ENCODE measurements around the gene ATG13. TPM values are rescaled to one million over a fixed set of nuclear protein-coding genes. Genes with fewer than 3 reads are reported as not detected.

ATG13 gene
- polyA plus RNA-seq, 1 donor from 2014 or later, result 55.7 TPM

DNA sequence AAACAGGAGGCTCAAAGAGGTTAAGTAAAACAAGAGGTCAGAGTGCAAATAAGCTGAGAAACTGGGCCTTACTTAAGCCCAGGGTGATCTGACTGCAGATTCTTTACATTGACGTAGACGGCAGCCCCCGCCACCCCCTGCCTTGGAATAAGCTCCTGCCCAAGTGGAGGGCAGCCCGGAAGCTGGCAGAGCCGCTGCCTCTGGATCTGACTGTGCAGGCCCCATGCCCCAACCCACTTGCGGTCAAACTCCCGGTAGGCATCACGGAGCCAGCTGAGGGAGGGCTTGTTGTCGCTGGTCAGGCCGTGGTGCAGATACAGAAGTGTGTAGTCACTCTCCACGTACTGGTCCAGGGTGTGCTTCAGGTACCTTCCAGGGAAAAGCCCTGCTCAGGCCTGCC lies 64.5 kb downstream of the ATG13 start:
- Mint-ChIP-seq H3K27me3 (no peaks in the 10 kb centered on the region), H3K9me3 (no peaks in the 10 kb centered on the region), H3K4me1 (peaks cover 6 to 7% (median 6%) of the 10 kb centered on the region in 3 donors), H3K27ac (no peak overlapping the region), H3K4me3 (no peak overlapping the region), H3K36me3 (peaks cover 2% of the 10 kb centered on the region)

DNA sequence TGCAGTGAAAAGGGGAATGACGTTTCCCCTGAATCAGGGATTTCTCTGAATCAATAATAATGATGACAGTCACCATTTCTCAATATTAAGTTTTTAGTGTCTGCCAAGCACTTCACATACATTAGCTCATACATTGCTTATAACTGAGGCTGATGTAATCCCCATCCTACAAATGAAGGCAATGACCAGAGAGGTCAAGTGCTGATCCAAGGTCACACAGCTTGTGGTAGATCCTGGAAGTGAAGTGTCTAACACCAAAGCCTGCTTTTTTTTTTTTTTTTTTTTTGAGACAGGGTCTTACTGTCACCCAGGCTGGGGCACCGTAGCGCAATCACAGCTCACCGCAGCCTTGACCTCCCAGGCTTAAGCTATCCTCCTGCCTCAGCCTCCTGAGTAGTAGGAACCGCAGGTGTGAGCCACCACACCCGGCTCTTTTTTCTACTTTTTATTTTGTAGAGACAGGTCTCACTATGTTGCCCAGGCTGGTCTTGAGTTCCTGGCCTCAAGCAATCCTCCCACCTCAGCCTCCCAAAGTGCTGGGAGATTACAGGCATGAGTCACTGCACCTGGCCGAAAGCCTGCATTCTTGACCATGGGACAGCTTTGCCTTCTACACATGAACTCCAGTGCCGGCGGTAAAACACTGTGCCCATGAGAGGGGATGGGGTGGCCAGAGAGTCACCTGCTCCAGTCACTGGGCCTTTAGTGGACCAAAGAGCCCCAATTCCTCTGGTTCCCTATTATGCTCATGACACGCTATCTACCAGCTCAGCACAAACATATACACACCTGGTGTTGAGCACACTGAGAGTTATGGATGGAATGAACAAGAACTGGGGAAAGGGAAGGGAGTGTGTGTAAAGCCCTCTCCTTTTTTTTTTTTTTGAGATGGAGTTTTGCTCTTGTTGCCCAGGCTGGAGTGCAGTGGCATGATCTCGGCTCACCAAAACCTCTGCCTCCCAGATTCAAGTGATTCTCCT lies 65.7 kb downstream of the ATG13 start:
- Mint-ChIP-seq H3K36me3 (no peaks in the 10 kb centered on the region), H3K27ac (peak overlapping the region in 1 of 3 donors; percentile 31), H3K9me3 (no peaks in the 10 kb centered on the region), H3K4me1 (peaks cover 0 to 1% (median 0%) of the 10 kb centered on the region in 3 donors), H3K27me3 (no peaks in the 10 kb centered on the region), H3K4me3 (no peak overlapping the region)

DNA sequence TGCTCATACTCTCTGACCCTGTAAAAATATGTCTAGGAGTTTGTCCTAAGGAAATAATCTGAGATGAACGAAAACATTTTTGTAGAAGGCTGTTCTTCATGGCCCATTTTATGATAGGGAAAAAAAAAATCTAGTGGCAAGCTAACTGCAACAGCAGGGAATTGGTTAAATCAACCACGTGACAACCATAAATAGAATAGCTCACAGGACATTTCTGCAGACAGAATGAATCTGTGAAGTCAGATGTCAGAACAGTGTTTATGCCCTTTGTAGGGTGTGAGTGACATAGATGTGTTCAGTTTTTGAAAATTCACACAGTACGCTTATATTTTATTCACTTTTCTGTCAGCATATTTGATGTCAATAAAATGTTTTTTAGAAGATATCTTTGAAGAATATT lies 67.0 kb downstream of the ATG13 start:
- Mint-ChIP-seq H3K9me3 (no peaks in the 10 kb centered on the region), H3K4me1 (no peaks in the 10 kb centered on the region), H3K27ac (no peak overlapping the region), H3K27me3 (no peaks in the 10 kb centered on the region), H3K36me3 (no peaks in the 10 kb centered on the region), H3K4me3 (no peak overlapping the region)

DNA sequence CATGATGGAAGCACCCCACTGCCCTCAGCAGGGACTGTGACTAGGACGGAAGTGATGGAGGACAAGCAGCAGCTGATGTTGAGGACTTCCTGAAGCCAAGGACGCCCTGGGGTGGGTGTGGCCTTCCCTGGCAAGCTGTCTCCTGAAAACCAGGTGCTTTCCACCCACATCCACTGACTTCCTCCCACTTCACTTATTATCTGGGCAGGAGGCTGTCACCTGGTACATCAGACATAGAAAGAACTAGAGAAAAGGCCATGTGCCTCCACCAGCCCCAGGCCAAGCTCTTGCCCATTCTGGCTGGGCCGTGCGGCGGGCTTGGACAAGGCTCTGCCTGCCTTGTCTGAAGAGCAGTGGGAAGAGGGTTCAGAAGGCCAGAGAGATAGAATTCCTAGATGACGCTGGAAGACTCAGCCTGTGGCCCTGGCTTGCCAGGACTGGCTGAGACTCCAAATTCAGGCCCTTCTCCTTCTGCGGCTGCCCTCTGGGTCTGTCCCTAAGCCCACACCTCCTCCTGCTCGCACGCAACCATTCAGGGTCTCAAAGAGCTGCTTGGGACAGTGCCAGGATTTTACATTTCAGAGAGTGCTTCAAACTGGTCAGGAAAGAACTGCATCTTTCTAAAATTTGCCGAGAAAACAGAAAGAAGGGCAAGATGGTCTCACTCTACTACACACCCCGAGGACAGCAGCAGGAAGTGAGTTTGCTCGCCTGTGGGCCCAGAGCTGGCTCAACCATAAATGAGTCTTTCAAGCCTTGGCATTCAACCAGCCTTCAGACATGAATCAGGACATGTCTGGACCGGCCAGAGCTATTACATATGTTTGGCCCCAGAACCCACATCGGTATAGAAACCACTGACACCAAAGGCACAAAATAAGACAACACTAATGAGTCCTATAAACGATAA lies 69.8 kb downstream of the ATG13 start:
- H3K27ac Mint-ChIP-seq, result peak overlapping the region in 1 of 3 donors; percentile 18
- H3K4me1 Mint-ChIP-seq, result no peaks in the 10 kb centered on the region
- no peak overlapping the region for H3K4me3 Mint-ChIP-seq
- H3K36me3 Mint-ChIP-seq, result no peaks in the 10 kb centered on the region
- no peaks in the 10 kb centered on the region for H3K9me3 Mint-ChIP-seq
- no peaks in the 10 kb centered on the region for H3K27me3 Mint-ChIP-seq

DNA sequence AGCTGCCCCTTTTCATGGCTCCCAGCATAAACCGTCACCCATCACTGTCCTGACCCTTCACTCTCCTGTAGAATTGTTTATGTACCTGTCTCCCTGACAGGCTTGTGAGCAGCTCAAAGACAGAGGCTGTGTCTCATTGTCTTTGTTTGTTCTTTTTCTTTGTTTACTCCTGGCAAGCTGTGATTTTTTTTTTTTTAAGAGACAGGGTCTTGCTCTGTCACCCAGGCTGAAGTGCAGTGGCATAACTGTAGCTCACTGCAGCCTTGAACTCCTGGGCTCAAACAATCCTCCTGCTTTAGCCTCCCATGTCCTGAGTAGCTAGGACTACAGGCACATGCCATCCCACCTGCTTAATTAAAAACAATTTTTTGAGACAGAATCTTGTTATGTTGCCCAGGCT lies 73.3 kb downstream of the ATG13 start:
- Mint-ChIP-seq H3K4me1 (no peaks in the 10 kb centered on the region), H3K27ac (peak overlapping the region in 1 of 3 donors; percentile 23), H3K36me3 (peaks cover 1% of the 10 kb centered on the region), H3K9me3 (no peaks in the 10 kb centered on the region), H3K4me3 (no peak overlapping the region), H3K27me3 (no peaks in the 10 kb centered on the region)

DNA sequence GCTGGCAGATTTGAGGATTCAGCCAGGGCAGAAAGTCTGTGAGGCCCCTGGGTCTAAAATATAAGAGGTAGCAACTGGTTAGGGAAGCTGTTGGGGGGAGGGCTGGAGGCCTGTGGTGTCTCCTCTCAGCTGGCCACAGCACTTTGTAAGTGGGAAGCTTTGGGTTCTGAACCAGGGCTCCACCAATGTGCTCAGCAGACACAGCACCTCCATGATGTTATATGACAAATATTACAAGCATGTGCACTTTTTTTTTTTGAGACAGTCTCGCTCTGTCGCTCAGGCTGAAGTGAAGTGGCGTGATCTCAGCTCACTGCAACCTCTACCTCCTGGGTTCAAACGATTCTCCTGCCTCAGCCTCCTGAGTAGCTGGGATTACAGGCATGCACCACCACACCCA lies 75.1 kb downstream of the ATG13 start:
- Mint-ChIP-seq H3K36me3 (peaks cover 1% of the 10 kb centered on the region), H3K27me3 (no peaks in the 10 kb centered on the region)

DNA sequence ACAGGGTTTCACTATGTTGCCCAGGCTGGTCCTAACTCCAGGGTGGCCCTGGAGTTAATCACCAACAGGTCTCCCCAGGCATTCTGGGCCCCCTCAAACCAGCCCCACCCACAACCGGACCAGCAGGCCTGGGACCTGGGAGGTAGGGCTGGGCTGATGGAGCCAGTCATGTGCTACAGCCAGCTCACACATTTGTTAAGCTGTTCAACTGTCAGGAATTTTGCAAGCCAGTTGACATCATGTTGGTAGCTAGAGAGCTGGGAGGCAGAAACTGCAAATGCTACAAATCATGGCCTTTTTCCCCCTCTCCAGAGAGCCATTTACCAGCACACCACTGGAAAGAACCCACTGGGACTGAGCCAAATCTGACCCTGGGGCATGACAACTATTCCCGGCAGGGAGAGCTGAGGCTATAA lies 76.3 kb downstream of the ATG13 start:
- Mint-ChIP-seq H3K27me3 (no peaks in the 10 kb centered on the region), H3K9me3 (no peaks in the 10 kb centered on the region), H3K4me1 (peaks cover 6 to 7% (median 7%) of the 10 kb centered on the region in 3 donors), H3K4me3 (no peak overlapping the region), H3K27ac (no peak overlapping the region), H3K36me3 (peaks cover 1% of the 10 kb centered on the region)

More for the DNA sequence above, 75.1 kb downstream of the ATG13 start:
- no peak overlapping the region for H3K4me3 Mint-ChIP-seq
- peaks cover 0 to under 1% (median 0%) of the 10 kb centered on the region in 3 donors for H3K4me1 Mint-ChIP-seq
- H3K9me3 Mint-ChIP-seq, result no peaks in the 10 kb centered on the region
- H3K27ac Mint-ChIP-seq, result no peak overlapping the region

DNA sequence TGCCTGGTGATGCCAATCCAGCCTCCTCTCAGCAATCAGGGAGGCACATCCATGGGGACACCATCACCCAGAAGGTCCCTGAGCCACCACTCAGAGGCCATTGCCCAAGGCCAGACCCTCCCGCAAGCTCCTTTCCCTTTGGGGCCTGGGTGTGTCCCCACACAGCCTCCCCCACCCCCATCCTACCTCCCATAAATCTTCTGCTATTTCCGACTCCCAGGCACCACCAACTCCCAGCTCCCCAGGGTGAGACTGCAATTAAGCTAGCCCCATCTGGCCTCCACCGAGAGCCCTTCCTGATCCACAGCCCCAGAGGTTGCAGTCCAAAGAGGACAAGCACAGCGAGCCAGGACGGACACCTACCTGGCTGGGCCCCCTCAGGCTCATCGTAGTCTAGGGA lies 76.7 kb downstream of the ATG13 start:
- Mint-ChIP-seq H3K27ac (no peak overlapping the region), H3K4me1 (peaks cover 10 to 12% (median 12%) of the 10 kb centered on the region in 3 donors), H3K36me3 (peaks cover 1% of the 10 kb centered on the region), H3K4me3 (no peak overlapping the region), H3K9me3 (no peaks in the 10 kb centered on the region), H3K27me3 (no peaks in the 10 kb centered on the region)

DNA sequence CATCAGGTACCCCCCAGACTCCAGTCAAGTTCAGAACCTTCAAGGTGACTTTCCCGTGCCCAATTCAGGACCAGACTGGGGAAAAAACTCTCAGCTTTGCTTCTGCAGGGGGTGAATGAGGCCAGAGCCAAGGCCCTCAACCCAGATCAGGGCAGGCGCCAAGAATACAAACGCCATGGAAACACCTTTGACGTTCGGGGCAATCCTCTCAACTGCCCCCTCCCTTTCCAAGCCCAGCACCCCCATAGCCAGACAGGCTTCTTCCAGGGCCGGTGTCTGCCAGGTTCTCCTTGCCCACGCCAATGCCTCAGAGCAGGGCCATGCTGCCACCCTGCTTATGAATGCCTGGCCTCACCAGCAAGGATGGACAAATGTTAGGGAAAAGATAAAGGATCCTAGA lies 77.3 kb downstream of the ATG13 start:
- Mint-ChIP-seq H3K27me3 (no peaks in the 10 kb centered on the region), H3K4me3 (no peak overlapping the region), H3K27ac (no peak overlapping the region), H3K9me3 (no peaks in the 10 kb centered on the region), H3K4me1 (peaks cover 14% of the 10 kb centered on the region in 3 donors), H3K36me3 (peaks cover 1% of the 10 kb centered on the region)

DNA sequence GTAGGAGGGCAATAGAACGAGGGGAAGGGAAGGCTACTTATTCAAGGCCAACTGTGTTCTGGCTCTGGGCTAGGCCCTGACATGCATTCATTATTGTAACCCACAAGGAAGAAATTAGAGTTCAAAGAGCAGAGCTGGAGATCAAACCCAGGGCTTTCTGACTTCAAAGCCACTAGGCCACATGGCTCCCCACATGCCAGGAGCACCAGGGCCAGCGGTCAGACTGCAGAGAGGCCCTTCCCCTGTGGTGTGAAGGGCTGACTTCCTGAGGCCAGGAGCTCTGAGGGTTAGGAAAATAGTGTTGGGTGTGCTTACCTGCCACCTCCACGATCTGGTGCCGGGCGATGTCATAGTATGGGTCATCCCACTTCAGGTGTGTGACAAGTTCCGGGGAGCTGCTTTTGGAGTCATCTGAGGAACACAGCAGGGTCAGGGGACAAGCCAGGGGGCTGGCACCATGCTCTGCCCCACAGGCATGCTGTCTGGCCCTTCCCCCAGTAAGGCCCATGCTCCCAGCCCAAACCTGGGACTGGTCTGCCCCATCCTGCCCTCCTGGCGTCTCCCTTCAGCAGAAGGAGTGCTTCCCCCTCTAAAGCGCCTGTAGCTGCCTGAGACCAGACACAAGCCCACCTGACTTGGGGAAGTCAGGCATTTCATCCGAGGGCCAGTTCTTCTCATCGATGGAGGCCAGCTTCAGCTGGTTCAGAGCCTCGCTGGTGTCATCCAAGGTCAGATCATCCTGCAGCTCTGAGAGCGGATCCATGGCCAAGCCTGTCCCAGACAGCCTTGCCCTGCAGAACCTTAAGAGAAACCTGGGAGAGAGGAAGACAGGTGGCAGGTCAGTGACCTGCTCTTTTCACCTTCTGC lies 78.2 kb downstream of the ATG13 start:
- peaks cover 1% of the 10 kb centered on the region for H3K36me3 Mint-ChIP-seq
- no peak overlapping the region for H3K4me3 Mint-ChIP-seq
- H3K27me3 Mint-ChIP-seq, result no peaks in the 10 kb centered on the region
- no peaks in the 10 kb centered on the region for H3K9me3 Mint-ChIP-seq
- H3K27ac Mint-ChIP-seq, result no peak overlapping the region
- peaks cover 16 to 19% (median 17%) of the 10 kb centered on the region in 3 donors for H3K4me1 Mint-ChIP-seq

DNA sequence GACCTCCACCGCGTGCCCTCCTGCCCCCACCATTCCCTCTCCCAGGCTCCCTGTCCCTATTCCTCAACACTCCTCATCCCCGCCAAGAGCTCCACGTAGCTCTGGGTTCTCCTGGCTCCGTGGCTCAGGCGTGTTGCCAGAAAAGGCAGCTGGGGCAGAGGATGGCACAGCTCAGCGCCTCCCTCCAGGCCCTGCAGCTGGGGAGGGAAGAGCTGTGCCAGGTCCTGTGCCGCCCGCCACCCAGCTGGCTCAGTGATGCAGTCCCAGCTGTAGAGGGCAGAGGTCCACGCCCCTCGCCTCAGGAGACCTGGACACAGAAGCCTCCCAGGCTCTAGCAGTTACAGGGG lies 78.8 kb downstream of the ATG13 start:
- H3K9me3 Mint-ChIP-seq, result no peaks in the 10 kb centered on the region
- peaks cover 1% of the 10 kb centered on the region for H3K36me3 Mint-ChIP-seq
- H3K27me3 Mint-ChIP-seq, result no peaks in the 10 kb centered on the region
- H3K4me1 Mint-ChIP-seq, result peaks cover 16 to 22% (median 17%) of the 10 kb centered on the region in 3 donors
- no peak overlapping the region for H3K4me3 Mint-ChIP-seq
- no peak overlapping the region for H3K27ac Mint-ChIP-seq

DNA sequence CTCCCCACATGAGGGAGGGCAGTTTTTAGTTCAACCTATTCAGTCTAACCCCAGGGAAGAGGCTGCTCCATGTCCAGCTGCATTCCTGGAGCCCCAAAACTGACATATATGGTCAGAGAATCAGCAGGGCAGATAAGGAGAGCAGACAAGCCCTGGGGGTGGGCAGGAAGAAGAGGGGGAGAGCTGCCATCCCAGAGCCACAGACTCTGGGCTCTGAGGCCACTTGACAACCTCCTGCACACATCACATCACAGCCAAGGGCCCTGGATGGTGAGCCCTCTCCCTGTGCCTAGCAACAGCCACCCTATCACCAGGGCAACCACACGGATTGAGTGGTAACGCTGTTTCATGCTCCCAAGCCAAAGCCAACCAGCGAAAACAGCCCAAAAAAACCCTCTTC lies 80.0 kb downstream of the ATG13 start:
- H3K4me3 Mint-ChIP-seq, result no peak overlapping the region
- H3K4me1 Mint-ChIP-seq, result peaks cover 23 to 29% (median 24%) of the 10 kb centered on the region in 3 donors
- peak overlapping the region in 1 of 3 donors; percentile 60 for H3K27ac Mint-ChIP-seq

DNA sequence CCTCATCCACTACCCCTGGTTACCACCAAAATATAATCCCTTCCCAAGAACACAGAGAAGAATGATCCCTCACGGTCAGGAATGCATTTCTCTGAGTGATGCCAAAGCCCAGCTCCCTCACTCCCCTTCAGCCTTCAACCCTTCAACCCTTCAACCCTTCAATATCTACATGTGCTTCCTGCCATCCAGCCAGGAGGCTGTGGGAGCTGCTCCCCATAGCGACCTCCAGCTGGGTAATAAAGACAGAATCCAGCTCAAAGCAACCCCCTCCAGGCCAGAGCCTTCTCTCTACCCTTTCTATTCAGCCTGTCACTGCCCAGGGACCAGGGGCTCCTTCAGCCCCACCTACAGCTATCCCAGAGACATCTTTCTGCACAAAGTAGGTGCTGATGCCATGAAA lies 80.4 kb downstream of the ATG13 start:
- Mint-ChIP-seq H3K9me3 (no peaks in the 10 kb centered on the region), H3K36me3 (peaks cover 1% of the 10 kb centered on the region), H3K27me3 (no peaks in the 10 kb centered on the region), H3K4me3 (peak overlapping the region in 2 of 4 donors; percentile 27 to 54), H3K4me1 (peaks cover 26 to 29% (median 28%) of the 10 kb centered on the region in 3 donors), H3K27ac (peak overlapping the region in 2 of 3 donors; percentile 60 to 74)

More for the DNA sequence above, 80.0 kb downstream of the ATG13 start:
- Mint-ChIP-seq H3K36me3 (peaks cover 1% of the 10 kb centered on the region), H3K27me3 (no peaks in the 10 kb centered on the region), H3K9me3 (no peaks in the 10 kb centered on the region)

DNA sequence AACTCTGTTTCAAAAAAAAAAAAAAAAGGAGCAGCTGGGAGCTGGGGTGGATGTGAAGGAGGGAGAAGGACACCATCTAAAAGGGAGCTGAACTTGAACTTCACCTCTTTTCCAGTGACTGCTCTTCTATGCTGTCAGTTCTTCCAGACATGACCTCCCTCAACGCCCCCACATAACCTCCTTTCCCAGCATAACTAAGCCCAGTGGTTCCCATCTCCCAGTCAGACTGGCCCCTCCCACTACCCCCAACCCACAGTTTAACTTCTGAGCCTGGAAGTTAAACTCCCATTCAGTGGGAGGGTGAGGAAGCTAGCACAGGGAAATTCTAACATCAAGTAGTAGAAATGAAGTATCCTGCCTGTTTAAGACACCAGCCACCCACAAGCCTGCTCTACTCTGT lies 81.2 kb downstream of the ATG13 start:
- Mint-ChIP-seq H3K4me1 (peaks cover 29 to 33% (median 29%) of the 10 kb centered on the region in 3 donors), H3K36me3 (peaks cover 5% of the 10 kb centered on the region), H3K9me3 (no peaks in the 10 kb centered on the region), H3K27me3 (no peaks in the 10 kb centered on the region), H3K27ac (peak overlapping the region in 2 of 3 donors; percentile 59 to 62), H3K4me3 (peak overlapping the region in 3 of 4 donors; percentile 84 to 98 (median 94))

Data from IgD-negative memory B cell (primary cell).